ENCODE results near the gene SLC29A3. TPM values are rescaled to one million over a fixed set of nuclear protein-coding genes. Genes with fewer than 3 reads are reported as not detected.
"Not testable (repeated sequence)": the region's sequence is repeated elsewhere in the genome, so short reads cannot be mapped to it uniquely, and the experiment has no call there.

SLC29A3 gene
- polyA plus RNA-seq, 1 donor (not counting 4 experiments of a cell fraction or from before 2014, with no cell fraction given) = 0.52 TPM

DNA sequence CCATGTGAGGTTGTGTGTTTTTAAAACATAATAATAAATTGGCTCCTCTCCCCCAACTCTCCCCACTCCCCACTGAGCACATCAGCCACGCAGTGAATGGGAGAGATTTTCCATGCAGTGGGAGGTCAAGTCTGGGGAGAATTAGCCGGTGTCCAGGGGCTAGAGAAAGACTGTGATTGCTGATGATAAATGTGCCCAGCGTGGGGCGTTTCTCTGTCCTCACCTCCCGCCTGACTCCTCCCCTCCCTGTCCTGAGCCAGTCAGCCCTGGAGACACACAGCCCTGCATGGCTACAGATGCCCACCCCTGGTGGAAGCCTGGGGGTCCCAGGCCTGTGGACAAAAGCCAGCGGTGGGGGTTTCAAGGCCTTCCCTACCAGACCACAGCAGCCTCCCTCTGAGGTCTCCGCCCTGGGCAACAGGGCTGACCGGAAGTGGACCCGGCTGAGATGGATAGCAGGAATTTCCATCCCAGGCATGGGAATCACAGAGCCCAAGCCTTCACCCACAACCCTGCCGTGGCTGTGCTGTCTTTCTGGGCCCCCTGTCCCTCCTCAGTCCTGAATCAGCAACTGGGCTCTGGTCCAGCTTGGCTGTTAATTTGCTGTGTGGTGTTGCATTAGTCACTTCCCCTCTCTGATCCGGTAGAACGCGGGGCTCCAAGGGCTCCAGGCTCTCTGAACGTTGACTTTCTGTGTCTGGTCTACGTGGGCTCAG, 46.8 kb upstream of the SLC29A3 start:
- Histone ChIP-seq H3K27ac (ENCODE audit: control insufficient read depth, insufficient read depth, low read length) (no peak overlapping the region), H3K9ac (ENCODE audit: control insufficient read depth, extremely low read depth, insufficient read depth, low read length) (no peak overlapping the region), H3K4me1 (ENCODE audit: control insufficient read depth, extremely low read depth, insufficient read depth, low read length) (peaks cover 10% of the 10 kb centered on the region), H3K4me3 (ENCODE audit: control insufficient read depth in 2 of 3, extremely low read depth in 1 of 3, insufficient read depth in 2 of 3, low read depth in 1 of 3, low read length in 3 of 3) (no peak overlapping the region), H3K9me1 (ENCODE audit: control insufficient read depth, extremely low read depth, insufficient read depth, low read length) (no peaks in the 10 kb centered on the region), H3K36me3 (ENCODE audit: control insufficient read depth in 2 of 2, extremely low read depth in 1 of 2, insufficient read depth in 2 of 2, low read length in 2 of 2) (no peaks in the 10 kb centered on the region), H3K79me2 (ENCODE audit: control insufficient read depth, insufficient read depth, low read length) (no peaks in the 10 kb centered on the region), H2AFZ (ENCODE audit: control insufficient read depth, low read length) (no peak overlapping the region), H3K27me3 (ENCODE audit: control insufficient read depth, extremely low read depth, insufficient read depth, low read length) (no peaks in the 10 kb centered on the region), H4K20me1 (ENCODE audit: control insufficient read depth, extremely low read depth, insufficient read depth, low read length) (no peaks in the 10 kb centered on the region), H3K9me3 (ENCODE audit: control insufficient read depth, low read depth, low read length) (no peaks in the 10 kb centered on the region), H3K4me2 (ENCODE audit: control insufficient read depth, extremely low read depth, insufficient read depth, low read depth, low read length) (peak overlapping the region; percentile 8)
- no peak for DNase-seq (ENCODE audit: low read depth, low spot score)
- dilution Hi-C loops (cut with MboI; ENCODE audit: extremely low pct_ligation_motif_present, low sequenced_read_pairs) = no loop called here
- TF ChIP-seq EZH2 (IDR thresholded peaks at IDR 0.05; ENCODE audit: low read length) = no peak
- no peak for TF ChIP-seq CTCF (optimal IDR thresholded peaks at IDR 0.05 in 1 of 3, IDR thresholded peaks at IDR 0.05 in 1 of 3, conservative IDR thresholded peaks at IDR 0.05 in 1 of 3; ENCODE audit: extremely low read depth in 1 of 3, insufficient read depth in 2 of 3, low read length in 3 of 3)
- peak; percentile 56 for FAIRE-seq

DNA sequence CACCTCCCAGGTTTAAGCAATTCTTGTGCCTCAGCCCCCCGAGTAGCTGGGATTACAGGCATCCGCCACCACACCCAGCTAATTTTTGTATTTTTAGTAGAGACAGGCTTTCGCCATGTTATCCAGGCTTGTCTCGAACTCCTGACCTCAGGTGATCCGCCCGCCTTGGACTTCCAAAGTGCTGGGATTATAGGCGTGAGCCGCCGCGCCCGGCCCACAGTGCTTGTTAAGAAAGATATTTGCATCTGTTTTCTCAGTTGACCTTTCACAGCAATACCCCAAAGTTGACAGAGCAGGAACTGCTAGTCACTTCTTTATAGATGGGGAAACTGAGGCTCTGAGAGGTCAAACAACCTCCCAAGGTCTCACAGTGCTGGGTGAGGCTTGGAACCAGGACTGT, 46.1 kb upstream of the SLC29A3 start:
- H3K9me1 ChIP-seq (ENCODE audit: control insufficient read depth, extremely low read depth, insufficient read depth, low read length); H3K79me2 ChIP-seq (ENCODE audit: control insufficient read depth, insufficient read depth, low read length); FAIRE-seq; H3K9ac ChIP-seq (ENCODE audit: control insufficient read depth, extremely low read depth, insufficient read depth, low read length); dilution Hi-C loops (cut with MboI; ENCODE audit: extremely low pct_ligation_motif_present, low sequenced_read_pairs); H3K36me3 ChIP-seq (ENCODE audit: control insufficient read depth in 2 of 2, extremely low read depth in 1 of 2, insufficient read depth in 2 of 2, low read length in 2 of 2); DNase-seq (ENCODE audit: low read depth, low spot score); H3K27ac ChIP-seq (ENCODE audit: control insufficient read depth, insufficient read depth, low read length); H3K4me3 ChIP-seq (ENCODE audit: control insufficient read depth in 2 of 3, extremely low read depth in 1 of 3, insufficient read depth in 2 of 3, low read depth in 1 of 3, low read length in 3 of 3); H3K9me3 ChIP-seq (ENCODE audit: control insufficient read depth, low read depth, low read length); H4K20me1 ChIP-seq (ENCODE audit: control insufficient read depth, extremely low read depth, insufficient read depth, low read length); H2AFZ ChIP-seq (ENCODE audit: control insufficient read depth, low read length); H3K4me1 ChIP-seq (ENCODE audit: control insufficient read depth, extremely low read depth, insufficient read depth, low read length); H3K27me3 ChIP-seq (ENCODE audit: control insufficient read depth, extremely low read depth, insufficient read depth, low read length): not testable (repeated sequence)
- peak overlapping the region; percentile 8 for H3K4me2 ChIP-seq (ENCODE audit: control insufficient read depth, extremely low read depth, insufficient read depth, low read depth, low read length)

GRCh38 chr10:71273506-71273905, 45.6 kb upstream of the SLC29A3 start:
- no peaks in the 10 kb centered on the region for H3K27me3 ChIP-seq (ENCODE audit: control insufficient read depth, extremely low read depth, insufficient read depth, low read length)
- H3K9me1 ChIP-seq (ENCODE audit: control insufficient read depth, extremely low read depth, insufficient read depth, low read length) = no peaks in the 10 kb centered on the region
- no peak overlapping the region for H3K27ac ChIP-seq (ENCODE audit: control insufficient read depth, insufficient read depth, low read length)
- H3K36me3 ChIP-seq (ENCODE audit: control insufficient read depth in 2 of 2, extremely low read depth in 1 of 2, insufficient read depth in 2 of 2, low read length in 2 of 2) = no peaks in the 10 kb centered on the region
- H3K4me3 ChIP-seq (ENCODE audit: control insufficient read depth in 2 of 3, extremely low read depth in 1 of 3, insufficient read depth in 2 of 3, low read depth in 1 of 3, low read length in 3 of 3) = no peak overlapping the region
- H3K4me2 ChIP-seq (ENCODE audit: control insufficient read depth, extremely low read depth, insufficient read depth, low read depth, low read length) = no peak overlapping the region
- no peaks in the 10 kb centered on the region for H4K20me1 ChIP-seq (ENCODE audit: control insufficient read depth, extremely low read depth, insufficient read depth, low read length)
- no peak for FAIRE-seq
- dilution Hi-C loops (cut with MboI; ENCODE audit: extremely low pct_ligation_motif_present, low sequenced_read_pairs) = no loop called here
- no peaks in the 10 kb centered on the region for H3K79me2 ChIP-seq (ENCODE audit: control insufficient read depth, insufficient read depth, low read length)
- no peak overlapping the region for H3K9ac ChIP-seq (ENCODE audit: control insufficient read depth, extremely low read depth, insufficient read depth, low read length)
- peaks cover 10% of the 10 kb centered on the region for H3K4me1 ChIP-seq (ENCODE audit: control insufficient read depth, extremely low read depth, insufficient read depth, low read length)
- no peak for DNase-seq (ENCODE audit: low read depth, low spot score)
- H2AFZ ChIP-seq (ENCODE audit: control insufficient read depth, low read length) = no peak overlapping the region
- TF ChIP-seq CTCF (optimal IDR thresholded peaks at IDR 0.05 in 1 of 3, IDR thresholded peaks at IDR 0.05 in 1 of 3, conservative IDR thresholded peaks at IDR 0.05 in 1 of 3; ENCODE audit: extremely low read depth in 1 of 3, insufficient read depth in 2 of 3, low read length in 3 of 3) (no peak), EZH2 (IDR thresholded peaks at IDR 0.05; ENCODE audit: low read length) (no peak)
- no peaks in the 10 kb centered on the region for H3K9me3 ChIP-seq (ENCODE audit: control insufficient read depth, low read depth, low read length)
